ENCODE data around the gene DNAJB7. TPM values are rescaled to one million over a fixed set of nuclear protein-coding genes. Genes with fewer than 3 reads are reported as not detected.

Gene DNAJB7
- total and polyA plus RNA-seq, 10 of the 15 experiments (the other 5 are each of a cell fraction or from before 2014, with no cell fraction given): 0.03 to 0.70 (median 0.29) TPM; not detected in 6

DNA sequence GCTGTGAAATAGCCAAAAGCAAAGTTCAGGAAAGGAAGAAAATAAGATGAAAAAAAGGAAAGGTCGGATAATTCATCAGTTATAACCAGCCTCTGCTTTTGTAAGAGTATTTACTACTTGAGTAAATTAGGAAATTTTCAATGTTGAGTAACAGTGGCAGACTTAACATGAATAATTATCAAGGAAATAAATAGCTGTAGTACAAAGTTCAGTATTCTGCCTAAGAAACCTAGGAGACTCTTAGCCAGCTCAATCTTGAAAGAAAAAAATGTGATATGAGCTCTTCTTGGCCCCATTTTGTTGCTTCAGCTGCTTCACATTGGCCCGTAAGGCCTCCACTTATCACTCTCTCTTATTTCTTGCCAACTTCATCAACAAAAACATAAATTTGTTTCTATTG is 17.0 kb upstream of the DNAJB7 start:
- in situ Hi-C loops (cut with MboI): no loop called here
- no peak for ATAC-seq
- ChIA-PET POLR2A (no interaction called here), SMC1A (ENCODE audit: uncharacterized antibody, unreplicated experiment) (interaction anchor here (0.6 to 1.1 kb wide), 3 partner anchors 12 to 55 kb away, joined by 3 to 4 read pairs (median 4); no protein-coding TSS in a partner anchor), CTCF (interaction anchor here (0.6 kb wide), 1 partner anchor 41 kb away, joined by 3 read pairs; no protein-coding TSS in a partner anchor), RAD21 (ENCODE audit: unreplicated experiment) (no interaction called here)
- H3K9me3 ChIP-seq (replicated peaks; ENCODE audit: control insufficient read depth, insufficient read depth, low read length): no peaks in the 10 kb centered on the region
- no peak overlapping the region for H3K4me3 ChIP-seq
- H4K20me1 ChIP-seq (ENCODE audit: control insufficient read depth, insufficient read depth): no peaks in the 10 kb centered on the region
- intact Hi-C loops (cut with micrococcal nuclease; ENCODE audit: unreplicated experiment): no loop called here
- no peak overlapping the region for H3K27ac ChIP-seq (ENCODE audit: control insufficient read depth, insufficient read depth)
- H3K4me1 ChIP-seq (ENCODE audit: control insufficient read depth, insufficient read depth, low read length): no peaks in the 10 kb centered on the region
- no peak overlapping the region for H3K4me2 ChIP-seq (ENCODE audit: control insufficient read depth, insufficient read depth)
- no peak overlapping the region for H3K9ac ChIP-seq (ENCODE audit: control insufficient read depth, insufficient read depth, low read length)
- WGBS (ENCODE audit: insufficient coverage, insufficient replicate concordance, low lambda C conversion rate, missing lambda C conversion rate): 98% methylated on average over 2 of the region's 2 CpGs
- no peak for DNase-seq (ENCODE audit: low read depth, low spot score)
- no TSS peak for BruUV-seq (replicated peaks)
- no peaks in the 10 kb centered on the region for H3K36me3 ChIP-seq (ENCODE audit: control insufficient read depth in 2 of 2, insufficient read depth in 2 of 2, low read length in 1 of 2)
- no peaks in the 10 kb centered on the region for H3K27me3 ChIP-seq (replicated peaks in 1 of 2; ENCODE audit: control insufficient read depth in 2 of 2, insufficient read depth in 2 of 2, low read length in 1 of 2)
- no peaks in the 10 kb centered on the region for H3K79me2 ChIP-seq (ENCODE audit: control insufficient read depth, insufficient read depth, low read length)
- H2AFZ ChIP-seq (ENCODE audit: control insufficient read depth, low read depth, low read length): no peak overlapping the region
- no peak for FAIRE-seq
- no peak for TF ChIP-seq SPI1 (IDR thresholded peaks at IDR 0.05; ENCODE audit: borderline replicate concordance, insufficient read depth, low read depth, low read length)
- no peak for TF ChIP-seq KLF5 (IDR thresholded peaks at IDR 0.05; ENCODE audit: partially characterized antibody)
- TF ChIP-seq, protein P1, sequence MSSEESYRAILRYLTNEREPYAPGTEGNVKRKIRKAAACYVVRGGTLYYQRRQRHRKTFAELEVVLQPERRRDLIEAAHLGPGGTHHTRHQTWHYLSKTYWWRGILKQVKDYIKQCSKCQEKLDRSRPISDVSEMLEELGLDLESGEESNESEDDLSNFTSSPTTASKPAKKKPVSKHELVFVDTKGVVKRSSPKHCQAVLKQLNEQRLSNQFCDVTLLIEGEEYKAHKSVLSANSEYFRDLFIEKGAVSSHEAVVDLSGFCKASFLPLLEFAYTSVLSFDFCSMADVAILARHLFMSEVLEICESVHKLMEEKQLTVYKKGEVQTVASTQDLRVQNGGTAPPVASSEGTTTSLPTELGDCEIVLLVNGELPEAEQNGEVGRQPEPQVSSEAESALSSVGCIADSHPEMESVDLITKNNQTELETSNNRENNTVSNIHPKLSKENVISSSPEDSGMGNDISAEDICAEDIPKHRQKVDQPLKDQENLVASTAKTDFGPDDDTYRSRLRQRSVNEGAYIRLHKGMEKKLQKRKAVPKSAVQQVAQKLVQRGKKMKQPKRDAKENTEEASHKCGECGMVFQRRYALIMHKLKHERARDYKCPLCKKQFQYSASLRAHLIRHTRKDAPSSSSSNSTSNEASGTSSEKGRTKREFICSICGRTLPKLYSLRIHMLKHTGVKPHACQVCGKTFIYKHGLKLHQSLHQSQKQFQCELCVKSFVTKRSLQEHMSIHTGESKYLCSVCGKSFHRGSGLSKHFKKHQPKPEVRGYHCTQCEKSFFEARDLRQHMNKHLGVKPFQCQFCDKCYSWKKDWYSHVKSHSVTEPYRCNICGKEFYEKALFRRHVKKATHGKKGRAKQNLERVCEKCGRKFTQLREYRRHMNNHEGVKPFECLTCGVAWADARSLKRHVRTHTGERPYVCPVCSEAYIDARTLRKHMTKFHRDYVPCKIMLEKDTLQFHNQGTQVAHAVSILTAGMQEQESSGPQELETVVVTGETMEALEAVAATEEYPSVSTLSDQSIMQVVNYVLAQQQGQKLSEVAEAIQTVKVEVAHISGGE (CRISPR knock-in tag; IDR thresholded peaks at IDR 0.05): no peak
- TF ChIP-seq, protein P2, sequence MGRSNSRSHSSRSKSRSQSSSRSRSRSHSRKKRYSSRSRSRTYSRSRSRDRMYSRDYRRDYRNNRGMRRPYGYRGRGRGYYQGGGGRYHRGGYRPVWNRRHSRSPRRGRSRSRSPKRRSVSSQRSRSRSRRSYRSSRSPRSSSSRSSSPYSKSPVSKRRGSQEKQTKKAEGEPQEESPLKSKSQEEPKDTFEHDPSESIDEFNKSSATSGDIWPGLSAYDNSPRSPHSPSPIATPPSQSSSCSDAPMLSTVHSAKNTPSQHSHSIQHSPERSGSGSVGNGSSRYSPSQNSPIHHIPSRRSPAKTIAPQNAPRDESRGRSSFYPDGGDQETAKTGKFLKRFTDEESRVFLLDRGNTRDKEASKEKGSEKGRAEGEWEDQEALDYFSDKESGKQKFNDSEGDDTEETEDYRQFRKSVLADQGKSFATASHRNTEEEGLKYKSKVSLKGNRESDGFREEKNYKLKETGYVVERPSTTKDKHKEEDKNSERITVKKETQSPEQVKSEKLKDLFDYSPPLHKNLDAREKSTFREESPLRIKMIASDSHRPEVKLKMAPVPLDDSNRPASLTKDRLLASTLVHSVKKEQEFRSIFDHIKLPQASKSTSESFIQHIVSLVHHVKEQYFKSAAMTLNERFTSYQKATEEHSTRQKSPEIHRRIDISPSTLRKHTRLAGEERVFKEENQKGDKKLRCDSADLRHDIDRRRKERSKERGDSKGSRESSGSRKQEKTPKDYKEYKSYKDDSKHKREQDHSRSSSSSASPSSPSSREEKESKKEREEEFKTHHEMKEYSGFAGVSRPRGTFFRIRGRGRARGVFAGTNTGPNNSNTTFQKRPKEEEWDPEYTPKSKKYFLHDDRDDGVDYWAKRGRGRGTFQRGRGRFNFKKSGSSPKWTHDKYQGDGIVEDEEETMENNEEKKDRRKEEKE (IDR thresholded peaks at IDR 0.05): no peak
- no peak for TF ChIP-seq NFYA (IDR thresholded peaks at IDR 0.05; ENCODE audit: borderline replicate concordance, low read depth, low read length)
- TF ChIP-seq, protein P3, sequence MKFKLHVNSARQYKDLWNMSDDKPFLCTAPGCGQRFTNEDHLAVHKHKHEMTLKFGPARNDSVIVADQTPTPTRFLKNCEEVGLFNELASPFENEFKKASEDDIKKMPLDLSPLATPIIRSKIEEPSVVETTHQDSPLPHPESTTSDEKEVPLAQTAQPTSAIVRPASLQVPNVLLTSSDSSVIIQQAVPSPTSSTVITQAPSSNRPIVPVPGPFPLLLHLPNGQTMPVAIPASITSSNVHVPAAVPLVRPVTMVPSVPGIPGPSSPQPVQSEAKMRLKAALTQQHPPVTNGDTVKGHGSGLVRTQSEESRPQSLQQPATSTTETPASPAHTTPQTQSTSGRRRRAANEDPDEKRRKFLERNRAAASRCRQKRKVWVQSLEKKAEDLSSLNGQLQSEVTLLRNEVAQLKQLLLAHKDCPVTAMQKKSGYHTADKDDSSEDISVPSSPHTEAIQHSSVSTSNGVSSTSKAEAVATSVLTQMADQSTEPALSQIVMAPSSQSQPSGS (IDR thresholded peaks at IDR 0.05; ENCODE audit: low read length): no peak
- no peak for TF ChIP-seq POLR2AphosphoS5 (IDR thresholded peaks at IDR 0.05; ENCODE audit: low read length)
- TF ChIP-seq, protein P4, sequence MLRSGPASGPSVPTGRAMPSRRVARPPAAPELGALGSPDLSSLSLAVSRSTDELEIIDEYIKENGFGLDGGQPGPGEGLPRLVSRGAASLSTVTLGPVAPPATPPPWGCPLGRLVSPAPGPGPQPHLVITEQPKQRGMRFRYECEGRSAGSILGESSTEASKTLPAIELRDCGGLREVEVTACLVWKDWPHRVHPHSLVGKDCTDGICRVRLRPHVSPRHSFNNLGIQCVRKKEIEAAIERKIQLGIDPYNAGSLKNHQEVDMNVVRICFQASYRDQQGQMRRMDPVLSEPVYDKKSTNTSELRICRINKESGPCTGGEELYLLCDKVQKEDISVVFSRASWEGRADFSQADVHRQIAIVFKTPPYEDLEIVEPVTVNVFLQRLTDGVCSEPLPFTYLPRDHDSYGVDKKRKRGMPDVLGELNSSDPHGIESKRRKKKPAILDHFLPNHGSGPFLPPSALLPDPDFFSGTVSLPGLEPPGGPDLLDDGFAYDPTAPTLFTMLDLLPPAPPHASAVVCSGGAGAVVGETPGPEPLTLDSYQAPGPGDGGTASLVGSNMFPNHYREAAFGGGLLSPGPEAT (IDR thresholded peaks at IDR 0.05; ENCODE audit: low read depth): no peak
- TF ChIP-seq, protein P5, sequence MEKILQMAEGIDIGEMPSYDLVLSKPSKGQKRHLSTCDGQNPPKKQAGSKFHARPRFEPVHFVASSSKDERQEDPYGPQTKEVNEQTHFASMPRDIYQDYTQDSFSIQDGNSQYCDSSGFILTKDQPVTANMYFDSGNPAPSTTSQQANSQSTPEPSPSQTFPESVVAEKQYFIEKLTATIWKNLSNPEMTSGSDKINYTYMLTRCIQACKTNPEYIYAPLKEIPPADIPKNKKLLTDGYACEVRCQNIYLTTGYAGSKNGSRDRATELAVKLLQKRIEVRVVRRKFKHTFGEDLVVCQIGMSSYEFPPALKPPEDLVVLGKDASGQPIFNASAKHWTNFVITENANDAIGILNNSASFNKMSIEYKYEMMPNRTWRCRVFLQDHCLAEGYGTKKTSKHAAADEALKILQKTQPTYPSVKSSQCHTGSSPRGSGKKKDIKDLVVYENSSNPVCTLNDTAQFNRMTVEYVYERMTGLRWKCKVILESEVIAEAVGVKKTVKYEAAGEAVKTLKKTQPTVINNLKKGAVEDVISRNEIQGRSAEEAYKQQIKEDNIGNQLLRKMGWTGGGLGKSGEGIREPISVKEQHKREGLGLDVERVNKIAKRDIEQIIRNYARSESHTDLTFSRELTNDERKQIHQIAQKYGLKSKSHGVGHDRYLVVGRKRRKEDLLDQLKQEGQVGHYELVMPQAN (conservative IDR thresholded peaks at IDR 0.05): no peak
- no peak for TF ChIP-seq MEF2A (IDR thresholded peaks at IDR 0.05; ENCODE audit: insufficient read depth, low read depth, low read length)
- no peak for TF ChIP-seq RELA (IDR thresholded peaks at IDR 0.05; ENCODE audit: borderline replicate concordance, partially characterized antibody)
- TF ChIP-seq NFYB (IDR thresholded peaks at IDR 0.05; ENCODE audit: insufficient read depth, low read depth, low read length): no peak
